GM12878 (cell line): ENCODE results near the gene SAFB. TPM values are rescaled to one million over a fixed set of nuclear protein-coding genes. Genes with fewer than 3 reads are reported as not detected.

Experiments
- ATAC-seq: fragments of 200-7000 bp; cut with Tn5 transposase; 3 replicates; pipeline ENCODE4 v1.9.1; 2020; ENCODE audit warnings: mild to moderate bottlenecking, moderate library complexity
- BruUV-seq: library from RNA; stranded (reverse); fragments of 400-500 nt; replicated peaks from 2 replicates; lab custom pipeline; 2021; lab: Mats Ljungman, UMichigan
- CTCF ChIA-PET: fragments of 300-600 bp; sonication (Branson Sonifier 250); formaldehyde crosslinking; extraction: SDS; loops from one replicate; lab custom pipeline; 2021; ENCODE audit warnings: inconsistent platforms; lab: Yijun Ruan, JAX
- POLR2A ChIA-PET: fragments of 350-600 bp; formaldehyde crosslinking; extraction: SDS; loops from one replicate; lab custom pipeline; 2021; ENCODE audit warnings: inconsistent platforms; lab: Charles Lee
- RAD21 ChIA-PET: fragments of 300-600 bp; sonication (Branson Sonifier 250); formaldehyde crosslinking; loops from one replicate; lab custom pipeline; 2023; ENCODE audit warnings: antibody characterized with exemption; ENCODE audit not compliant: unreplicated experiment; lab: Charles Lee
- SMC1A ChIA-PET: fragments of 300-600 bp; sonication (Branson Sonifier 250); formaldehyde crosslinking; loops from one replicate; lab custom pipeline; 2023; ENCODE audit not compliant: unreplicated experiment, uncharacterized antibody; lab: Charles Lee
- DNase-seq: peaks from one replicate; pipeline ENCODE4 v3.0.0-alpha.2; 2011; ENCODE audit warnings: low read depth, low spot score
- FAIRE-seq: peaks from 3 replicates; lab custom pipeline; 2011; peaks lifted over from hg19 to GRCh38; lab: Jason Lieb, UNC
- H2AFZ ChIP-seq: 2 replicates; pipeline ENCODE4 v1.6.0; 2011; ENCODE audit warnings: low read depth, low read length, control low read depth; ENCODE audit not compliant: control insufficient read depth
- H3K27ac ChIP-seq: 2 replicates; pipeline ENCODE4 v1.5.1; 2011; ENCODE audit warnings: control low read depth; ENCODE audit not compliant: control insufficient read depth, insufficient read depth
- H3K27me3 ChIP-seq, 2 experiments: replicated peaks in 1 of 2; 2 replicates each; pipeline versions ENCODE4 v1.6.0 to v1.6.1; 2011; ENCODE audit warnings: low read length in 1 of 2; ENCODE audit not compliant: control insufficient read depth in 2 of 2, insufficient read depth in 2 of 2
- H3K36me3 ChIP-seq, 2 experiments: 2 replicates each; pipeline ENCODE4 v1.5.1; 2011; ENCODE audit warnings: low read length in 1 of 2; ENCODE audit not compliant: control insufficient read depth in 2 of 2, insufficient read depth in 2 of 2
- H3K4me1 ChIP-seq: 2 replicates; pipeline ENCODE4 v1.6.1; 2011; ENCODE audit warnings: mild to moderate bottlenecking, low read length, moderate library complexity, mixed read lengths; ENCODE audit not compliant: control insufficient read depth, insufficient read depth
- H3K4me2 ChIP-seq: 2 replicates; pipeline ENCODE4 v1.6.0; 2011; ENCODE audit warnings: control low read depth; ENCODE audit not compliant: control insufficient read depth, insufficient read depth
- H3K4me3 ChIP-seq: fragments of 200-600 bp; sonication (generic); 2 replicates; pipeline ENCODE4 v1.5.1; 2016
- H3K79me2 ChIP-seq: 2 replicates; pipeline ENCODE4 v1.6.0; 2011; ENCODE audit warnings: low read length; ENCODE audit not compliant: control insufficient read depth, insufficient read depth
- H3K9ac ChIP-seq: 2 replicates; pipeline ENCODE4 v1.8.0; 2011; ENCODE audit warnings: low read length, control low read depth, mixed read lengths; ENCODE audit not compliant: control insufficient read depth, insufficient read depth
- H3K9me3 ChIP-seq: replicated peaks from 3 replicates; pipeline ENCODE4 v1.5.1; 2011; ENCODE audit warnings: mild to moderate bottlenecking, low read length; ENCODE audit not compliant: control insufficient read depth, insufficient read depth
- H4K20me1 ChIP-seq: 2 replicates; pipeline ENCODE4 v1.6.0; 2011; ENCODE audit not compliant: control insufficient read depth, insufficient read depth
- BCL3 ChIP-seq: IDR thresholded peaks from 2 replicates; pipeline ENCODE4 v1.6.1; 2011; ENCODE audit warnings: borderline replicate concordance, low read depth, mild to moderate bottlenecking, moderate library complexity, low read length; ENCODE audit not compliant: insufficient read depth, poor library complexity, severe bottlenecking
- CEBPZ ChIP-seq: fragments of 150-350 bp; IDR thresholded peaks from 2 replicates; pipeline ENCODE4 v1.6.1; 2016; ENCODE audit warnings: low read depth, low read length
- FOXK2 ChIP-seq: fragments of 450-650 bp; IDR thresholded peaks from 2 replicates; pipeline ENCODE4 v1.6.1; 2017; ENCODE audit warnings: mild to moderate bottlenecking, moderate library complexity
- HDGF ChIP-seq: fragments of 450-650 bp; IDR thresholded peaks from 2 replicates; pipeline ENCODE4 v1.6.1; 2016; ENCODE audit warnings: antibody characterized with exemption
- IKZF2 ChIP-seq, 2 experiments: fragments of 450-650 bp; IDR thresholded peaks; 2 replicates each; pipeline ENCODE4 v1.6.1; 2017; ENCODE audit warnings: mild to moderate bottlenecking in 2 of 2, moderate library complexity in 2 of 2
- KLF5 ChIP-seq: fragments of 450-650 bp; IDR thresholded peaks from 2 replicates; pipeline ENCODE4 v1.6.1; 2014; ENCODE audit warnings: mild to moderate bottlenecking; ENCODE audit not compliant: partially characterized antibody
- MYB ChIP-seq: fragments of 150-350 bp; IDR thresholded peaks from 2 replicates; pipeline ENCODE4 v1.6.1; 2014; ENCODE audit warnings: mild to moderate bottlenecking, low read depth, low read length, borderline replicate concordance
- PKNOX1 ChIP-seq: fragments of 450-650 bp; IDR thresholded peaks from 2 replicates; pipeline ENCODE4 v1.6.1; 2016; ENCODE audit warnings: mild to moderate bottlenecking
- SKIL ChIP-seq: fragments of 450-650 bp; IDR thresholded peaks from 2 replicates; pipeline ENCODE4 v1.6.1; 2017; ENCODE audit warnings: mild to moderate bottlenecking, low read depth, inconsistent platforms; ENCODE audit not compliant: poor library complexity, severe bottlenecking
- USF1 ChIP-seq: IDR thresholded peaks from 2 replicates; pipeline ENCODE4 v1.6.1; 2011; ENCODE audit warnings: borderline replicate concordance, low read depth, mild to moderate bottlenecking, moderate library complexity, mixed read lengths, low read length; ENCODE audit not compliant: insufficient read depth; ENCODE audit errors: extremely low read length
- WGBS: methylation state at CpG from one replicate; pipeline ENCODE4 v1.1.6; 2016; ENCODE audit warnings: low lambda C conversion rate; ENCODE audit not compliant: insufficient replicate concordance, insufficient coverage; ENCODE audit errors: missing lambda C conversion rate; 5-methylcytosine and 5-hydroxymethylcytosine counted together
- in situ Hi-C: fragments of 300-500 bp; cut with MboI; formaldehyde crosslinking; loops from 9 replicates; pipeline ENCODE4 v1.14.3; 2018; ENCODE audit warnings: mixed read lengths
- intact Hi-C: fragments of 100-400 bp; cut with micrococcal nuclease; formaldehyde crosslinking; loops from one replicate; pipeline ENCODE4 v1.14.2; 2022; ENCODE audit not compliant: unreplicated experiment
- polyA plus RNA-seq, 11 experiments: library from polyadenylated mRNA; depleted of rRNA in 4 of 11; unstranded in 6 of 11; stranded (reverse) in 5 of 11; fragments of >200 nt; fragmentation: Nextera tagmentation in 4 of 11; fragmentation: Illumina TruSeq in 1 of 11; extraction: Ambion mirVana in 4 of 11; extraction: Trizol in 1 of 11; gene quantifications; 1 replicate in 1 of 11; 2 replicates in 10 of 11; pipeline versions ENCODE4 v1.2.1 to v1.2.3, GENCODE V29; 2011 to 2016; ENCODE audit warnings: inconsistent platforms in 2 of 11, missing spikeins in 2 of 11, low read depth in 1 of 11
- total RNA-seq, 4 experiments: library from RNA; depleted of rRNA in 3 of 4; stranded (reverse); fragments of >200 nt in 3 of 4; fragmentation: Illumina TruSeq in 1 of 4; extraction: Trizol in 1 of 4; gene quantifications; 2 replicates each; pipeline versions ENCODE4 v1.2.1 to v1.2.3, GENCODE V29; 2013 to 2021

Gene SAFB
- total and polyA plus RNA-seq, 10 of the 15 experiments (the other 5 are each of a cell fraction or from before 2014, with no cell fraction given) = 1.6 to 131 (median 61.2) TPM

GRCh38 chr19:5600797-5601196 lies 22.1 kb upstream of the SAFB start:
- intact Hi-C loops = no loop called here
- no peaks in the 10 kb centered on the region; the same call in 1 of the 2 replicates for H4K20me1 ChIP-seq
- H3K9ac ChIP-seq = no peak overlapping the region
- WGBS = 92% methylated on average over 8 of the region's 8 CpGs
- no peak overlapping the region for H3K4me3 ChIP-seq
- no peaks in the 10 kb centered on the region for H3K79me2 ChIP-seq
- RAD21 ChIA-PET = no interaction called here
- TF ChIP-seq USF1 (no peak), IKZF2 (IDR thresholded peaks at IDR 0.05) (no peak), HDGF (no peak), SKIL (no peak), CEBPZ (no peak), PKNOX1 (no peak), KLF5 (no peak), FOXK2 (no peak), BCL3 (no peak), MYB (no peak)
- TF ChIP-seq, all 136 proteins: peak for 0
- no peak for DNase-seq
- H3K4me1 ChIP-seq = no peaks in the 10 kb centered on the region
- ATAC-seq = no peak
- peaks cover 23 to 58% of the 10 kb centered on the region in 2 experiments for H3K36me3 ChIP-seq
- in situ Hi-C loops = no loop called here
- no peak for FAIRE-seq
- no TSS peak for BruUV-seq
- no peak overlapping the region for H3K27ac ChIP-seq
- no peak overlapping the region for H3K4me2 ChIP-seq
- SMC1A ChIA-PET = no interaction called here
- CTCF ChIA-PET = no interaction called here
- H2AFZ ChIP-seq = no peak overlapping the region
- no peaks in the 10 kb centered on the region for H3K9me3 ChIP-seq
- H3K27me3 ChIP-seq = no peaks in the 10 kb centered on the region
- POLR2A ChIA-PET = no interaction called here
